DMS153 treated with DMSO at 0.1 percent for 48 hours (cell line): ENCODE measurements around the gene PGGHG.
"Not testable (repeated sequence)": the region's sequence is repeated elsewhere in the genome, so short reads cannot be mapped to it uniquely, and the experiment has no call there.

ENCODE experiments used
- DNase-seq: peaks from one replicate; lab custom pipeline; 2025; ENCODE audit not compliant: unreplicated experiment; lab: John Stamatoyannopoulos, UW

Gene PGGHG

GRCh38 chr11:329886-330253, 40.9 kb downstream of the PGGHG start:
- no peak for DNase-seq

GRCh38 chr11:330307-330693, 41.4 kb downstream of the PGGHG start:
- DNase-seq = no peak

- no peak for DNase-seq
Measured at GRCh38 chr11:330694-331357, 41.9 kb downstream of the PGGHG start.

GRCh38 chr11:331358-332060, 42.6 kb downstream of the PGGHG start:
- no peak for DNase-seq

- no peak for DNase-seq
Measured at GRCh38 chr11:332651-333480, 43.9 kb downstream of the PGGHG start.

GRCh38 chr11:333616-334263, 44.8 kb downstream of the PGGHG start:
- DNase-seq = not testable (repeated sequence)

- DNase-seq = no peak
Measured at GRCh38 chr11:334264-334994, 45.5 kb downstream of the PGGHG start.

GRCh38 chr11:335779-336658, 47.1 kb downstream of the PGGHG start:
- no peak for DNase-seq

- no peak for DNase-seq
Measured at GRCh38 chr11:336659-337198, 47.8 kb downstream of the PGGHG start.

GRCh38 chr11:337711-338110, 48.8 kb downstream of the PGGHG start:
- DNase-seq = no peak

GRCh38 chr11:339963-340362, 51.0 kb downstream of the PGGHG start:
- no peak for DNase-seq

- DNase-seq = no peak
Measured at GRCh38 chr11:340539-341512, 51.9 kb downstream of the PGGHG start.

- DNase-seq = no peak
Measured at GRCh38 chr11:342328-342727, 53.4 kb downstream of the PGGHG start.

GRCh38 chr11:344836-345578, 56.1 kb downstream of the PGGHG start:
- DNase-seq = no peak
